Neuronal stem cell (in vitro differentiated cells): ENCODE data around the gene NMD3.
"Not testable (repeated sequence)": the region's sequence is repeated elsewhere in the genome, so short reads cannot be mapped to it uniquely, and the experiment has no call there.

Experiments used
- DNase-seq: peaks from one replicate; pipeline ENCODE4 v3.0.0-alpha.2; 2013; ENCODE audit warnings: low spot score
- H2AFZ ChIP-seq: one replicate; pipeline ENCODE4 v1.6.1; 2013; ENCODE audit warnings: mild to moderate bottlenecking, low read length, inconsistent platforms
- H2AK5ac ChIP-seq: 2 replicates; pipeline ENCODE4 v1.6.1; 2013; ENCODE audit warnings: low read depth, mild to moderate bottlenecking, inconsistent platforms, low read length, moderate library complexity, mixed read lengths
- H2BK120ac ChIP-seq: 2 replicates; pipeline ENCODE4 v1.6.1; 2013; ENCODE audit warnings: low read depth, mild to moderate bottlenecking, inconsistent platforms, low read length, moderate library complexity, mixed read lengths
- H2BK12ac ChIP-seq: one replicate; pipeline ENCODE4 v1.6.1; 2013; ENCODE audit warnings: low read length, inconsistent platforms
- H2BK15ac ChIP-seq: 2 replicates; pipeline ENCODE4 v1.6.1; 2013; ENCODE audit warnings: mild to moderate bottlenecking, low read length, inconsistent platforms, mixed read lengths
- H2BK5ac ChIP-seq: one replicate; pipeline ENCODE4 v1.6.1; 2013; ENCODE audit warnings: inconsistent platforms, mild to moderate bottlenecking, low read length, moderate library complexity
- H3K14ac ChIP-seq: one replicate; pipeline ENCODE4 v1.6.1; 2013; ENCODE audit warnings: low read length, inconsistent platforms
- H3K18ac ChIP-seq: 2 replicates; pipeline ENCODE4 v1.6.1; 2013; ENCODE audit warnings: low read length, inconsistent platforms
- H3K23ac ChIP-seq: 2 replicates; pipeline ENCODE4 v1.6.1; 2013; ENCODE audit warnings: low read depth, mild to moderate bottlenecking, mixed read lengths, low read length, inconsistent platforms; ENCODE audit not compliant: poor library complexity
- H3K27ac ChIP-seq: replicated peaks from 3 replicates; pipeline ENCODE4 v1.5.1; 2013; ENCODE audit warnings: low read length, inconsistent platforms
- H3K27me3 ChIP-seq, 3 experiments: 2 replicates each; pipeline ENCODE4 v1.6.1; 2013; ENCODE audit warnings: low read length in 3 of 3, mild to moderate bottlenecking in 2 of 3, inconsistent platforms in 1 of 3, low read depth in 1 of 3, mixed read lengths in 1 of 3, moderate library complexity in 1 of 3; ENCODE audit not compliant: control insufficient read depth in 3 of 3, insufficient read depth in 3 of 3
- H3K36me3 ChIP-seq, 2 donors: replicated peaks in 1 of 2; 2 replicates each; pipeline ENCODE4 v1.6.1; 2013; ENCODE audit warnings: low read length in 2 of 2; ENCODE audit not compliant: control insufficient read depth in 2 of 2, insufficient read depth in 2 of 2
- H3K4ac ChIP-seq: 2 replicates; pipeline ENCODE4 v1.6.1; 2013; ENCODE audit warnings: inconsistent platforms, mild to moderate bottlenecking, low read length, moderate library complexity
- H3K4me1 ChIP-seq, 2 donors: 1 replicate in 1 of 2; 2 replicates in 1 of 2; pipeline ENCODE4 v1.6.1; 2013; ENCODE audit warnings: low read length in 2 of 2, low read depth in 1 of 2; ENCODE audit not compliant: control insufficient read depth in 2 of 2, insufficient read depth in 1 of 2
- H3K4me2 ChIP-seq: one replicate; pipeline ENCODE4 v1.6.1; 2013; ENCODE audit warnings: mild to moderate bottlenecking, low read length, inconsistent platforms; ENCODE audit not compliant: insufficient read depth, poor library complexity, severe bottlenecking
- H3K4me3 ChIP-seq, 2 donors: 2 replicates each; pipeline ENCODE4 v1.5.1; 2013; ENCODE audit warnings: low read length in 2 of 2, mild to moderate bottlenecking in 2 of 2, inconsistent platforms in 1 of 2, moderate library complexity in 1 of 2
- H3K79me1 ChIP-seq: one replicate; pipeline ENCODE4 v1.6.1; 2013; ENCODE audit warnings: low read depth, mild to moderate bottlenecking, inconsistent platforms, low read length, moderate library complexity
- H3K9ac ChIP-seq: one replicate; pipeline ENCODE4 v1.6.1; 2013; ENCODE audit warnings: mild to moderate bottlenecking, low read depth, low read length, inconsistent platforms; ENCODE audit not compliant: poor library complexity
- H3K9me3 ChIP-seq, 2 donors: replicated peaks in 1 of 2; 2 replicates each; pipeline versions ENCODE3 to v1.6.1; 2013; ENCODE audit warnings: low read length in 2 of 2, mild to moderate bottlenecking in 2 of 2, inconsistent platforms in 1 of 2, low read depth in 1 of 2, mixed read lengths in 1 of 2, moderate library complexity in 1 of 2; ENCODE audit not compliant: control insufficient read depth in 2 of 2, insufficient read depth in 1 of 2
- H4K8ac ChIP-seq: one replicate; pipeline ENCODE4 v1.6.1; 2013; ENCODE audit warnings: low read depth, mild to moderate bottlenecking, inconsistent platforms, low read length, moderate library complexity
- H4K91ac ChIP-seq: one replicate; pipeline ENCODE4 v1.6.1; 2013; ENCODE audit warnings: low read length, low read depth, mild to moderate bottlenecking, inconsistent platforms; ENCODE audit not compliant: poor library complexity
- WGBS, 2 donors: extraction: QIAGEN DNeasy Blood & Tissue Kit; methylation state at CpG; one replicate each; pipeline ENCODE4 v1.1.7; 2013; ENCODE audit warnings: missing lambda C conversion rate in 2 of 2, mixed read lengths in 1 of 2; ENCODE audit not compliant: insufficient read length in 2 of 2, insufficient replicate concordance in 1 of 2; ENCODE audit errors: extremely low coverage in 2 of 2; 5-methylcytosine and 5-hydroxymethylcytosine counted together

Gene NMD3

DNA sequence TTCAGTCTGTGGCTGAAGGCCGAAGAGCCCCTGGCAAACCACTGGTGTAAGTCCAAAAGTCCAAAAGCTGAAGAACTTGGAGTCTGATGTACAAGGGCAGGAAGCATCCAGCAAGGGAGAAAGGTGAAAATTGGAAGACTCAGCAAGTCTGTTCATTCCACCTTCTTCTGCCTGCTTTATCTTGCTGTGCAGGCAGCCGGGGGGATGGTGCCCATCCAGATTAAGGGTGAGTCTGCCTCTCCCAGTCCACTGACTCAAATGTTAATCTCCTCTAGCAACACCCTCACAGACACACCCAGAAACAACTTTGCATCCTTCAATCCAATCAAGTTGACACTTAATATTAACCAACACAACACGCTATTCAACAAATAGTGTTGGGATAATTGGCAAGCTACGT, 61.3 kb downstream of the NMD3 start:
- H3K4ac ChIP-seq, H3K23ac ChIP-seq, H4K8ac ChIP-seq, H3K4me2 ChIP-seq, H2BK120ac ChIP-seq, DNase-seq, H3K36me3 ChIP-seq, H3K18ac ChIP-seq, H2BK15ac ChIP-seq, H3K27ac ChIP-seq, H3K9ac ChIP-seq, H4K91ac ChIP-seq, H3K4me3 ChIP-seq, H2BK12ac ChIP-seq, H2BK5ac ChIP-seq, H2AK5ac ChIP-seq, H3K79me1 ChIP-seq, H3K14ac ChIP-seq, H3K4me1 ChIP-seq, H3K27me3 ChIP-seq, H2AFZ ChIP-seq: not testable (repeated sequence)
- peaks cover 0 to 16% of the 10 kb centered on the region in 2 donors for H3K9me3 ChIP-seq
- no CpG with 5 or more reads among the region's 4 CpGs for WGBS, 2 donors

DNA sequence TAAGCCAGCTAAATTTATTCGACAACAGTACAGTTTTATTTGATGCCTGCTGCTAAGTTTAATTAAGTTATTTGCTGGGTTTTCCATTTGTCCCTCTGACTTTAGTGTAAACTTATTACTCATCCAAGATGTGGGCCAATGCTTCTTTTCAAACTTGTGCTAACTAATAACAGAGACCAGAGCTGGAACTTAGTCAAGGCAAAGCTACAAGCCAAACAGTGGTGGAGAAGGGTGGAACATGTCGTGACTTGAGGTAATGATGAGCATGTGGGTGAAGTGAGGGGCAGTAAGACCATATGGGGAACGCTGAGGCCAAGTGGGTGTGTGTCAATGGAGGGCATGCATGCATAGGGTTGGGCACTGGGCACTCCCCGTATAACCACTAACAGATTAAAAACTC, 63.9 kb downstream of the NMD3 start:
- no peak overlapping the region for H4K91ac ChIP-seq
- H2AFZ ChIP-seq = no peak overlapping the region
- H3K36me3 ChIP-seq = no peaks in the 10 kb centered on the region
- H3K4ac ChIP-seq = no peak overlapping the region
- H3K27ac ChIP-seq = no peak overlapping the region
- H3K79me1 ChIP-seq = no peaks in the 10 kb centered on the region
- H3K23ac ChIP-seq = no peak overlapping the region
- no peak overlapping the region for H3K4me2 ChIP-seq
- no peaks in the 10 kb centered on the region for H3K4me1 ChIP-seq
- H3K27me3 ChIP-seq = no peaks in the 10 kb centered on the region
- no peak overlapping the region for H3K4me3 ChIP-seq
- no peak overlapping the region for H2AK5ac ChIP-seq
- H3K9me3 ChIP-seq = no peaks in the 10 kb centered on the region
- H2BK5ac ChIP-seq = no peak overlapping the region
- no peak overlapping the region for H2BK120ac ChIP-seq
- H3K9ac ChIP-seq = no peak overlapping the region
- no CpG with 5 or more reads among the region's 4 CpGs for WGBS, 2 donors
- no peak for DNase-seq
- no peak overlapping the region for H4K8ac ChIP-seq
- H2BK15ac ChIP-seq = no peak overlapping the region
- no peak overlapping the region for H3K18ac ChIP-seq
- no peak overlapping the region for H2BK12ac ChIP-seq
- no peak overlapping the region for H3K14ac ChIP-seq

DNA sequence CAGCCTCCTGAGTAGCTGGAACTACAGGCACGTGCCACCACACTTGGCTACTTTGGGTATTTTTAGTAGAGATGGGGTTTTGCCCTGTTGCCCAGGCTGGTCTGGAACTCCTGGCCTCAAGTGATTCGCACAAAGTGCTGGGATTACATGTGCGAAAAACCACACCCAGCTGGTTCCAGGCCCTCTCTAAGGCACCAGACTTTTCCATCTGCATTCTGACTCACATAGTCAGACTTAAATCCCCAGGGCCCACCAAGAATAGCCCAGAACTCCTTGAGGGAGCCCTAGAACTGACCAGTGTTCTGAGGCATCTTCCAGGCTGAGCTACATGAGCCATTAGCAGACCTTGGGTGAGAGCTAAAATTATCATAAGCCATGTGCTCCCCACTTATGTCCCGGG, 68.1 kb downstream of the NMD3 start:
- no peak overlapping the region for H3K18ac ChIP-seq
- H2AK5ac ChIP-seq = no peak overlapping the region
- no CpG with 5 or more reads among the region's 4 CpGs for WGBS, 2 donors
- no peaks in the 10 kb centered on the region for H3K4me1 ChIP-seq
- no peak overlapping the region for H2BK15ac ChIP-seq
- H3K23ac ChIP-seq = no peak overlapping the region
- H4K8ac ChIP-seq = no peak overlapping the region
- no peak overlapping the region for H3K9ac ChIP-seq
- H2BK5ac ChIP-seq = no peak overlapping the region
- no peaks in the 10 kb centered on the region for H3K36me3 ChIP-seq
- no peak overlapping the region for H3K4ac ChIP-seq
- H3K14ac ChIP-seq = no peak overlapping the region
- no peak overlapping the region for H2BK12ac ChIP-seq
- H3K4me3 ChIP-seq = no peak overlapping the region
- H3K4me2 ChIP-seq = no peak overlapping the region
- H4K91ac ChIP-seq = no peak overlapping the region
- no peaks in the 10 kb centered on the region for H3K9me3 ChIP-seq
- H3K27me3 ChIP-seq = no peaks in the 10 kb centered on the region
- H2AFZ ChIP-seq = no peak overlapping the region
- H2BK120ac ChIP-seq = no peak overlapping the region
- no peaks in the 10 kb centered on the region for H3K79me1 ChIP-seq
- no peak overlapping the region for H3K27ac ChIP-seq
- no peak for DNase-seq

DNA sequence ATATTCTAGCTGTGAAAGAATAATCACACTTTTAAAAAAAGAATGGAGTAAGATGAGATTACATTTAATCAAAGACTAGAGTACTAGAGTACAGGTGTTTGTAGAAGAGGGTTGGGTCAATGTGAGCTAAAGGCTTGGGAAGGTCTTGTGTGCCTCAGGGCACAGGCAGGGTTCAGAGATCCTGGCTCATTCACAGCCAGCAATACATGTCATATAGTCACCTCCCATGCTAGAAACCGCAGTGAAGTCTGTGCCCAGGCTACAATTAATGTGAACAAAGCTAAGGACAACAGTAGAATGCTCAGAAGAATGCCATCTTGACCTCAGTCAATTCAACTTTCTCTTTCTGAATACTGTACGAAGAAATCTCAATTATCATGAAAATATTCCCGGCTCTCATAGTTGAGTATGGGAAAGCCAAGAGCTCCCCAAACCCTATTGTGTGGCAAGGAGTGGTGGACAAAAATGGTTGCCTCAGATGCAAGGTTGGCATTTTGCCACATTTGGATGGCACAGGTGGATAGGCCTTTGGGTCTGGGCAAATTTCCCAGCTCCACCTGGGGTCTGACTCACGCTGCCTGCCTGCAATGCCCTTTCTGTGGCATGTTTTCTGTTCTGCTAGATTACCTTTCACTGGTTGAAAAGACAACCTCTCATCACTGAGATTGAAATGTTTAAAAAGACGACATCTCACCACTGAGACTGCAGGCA, 70.2 kb downstream of the NMD3 start:
- Histone ChIP-seq H3K9ac (no peak overlapping the region), H4K91ac (no peak overlapping the region), H3K4me2 (no peak overlapping the region), H2AFZ (no peak overlapping the region), H3K4ac (no peak overlapping the region), H3K4me3 (no peak overlapping the region), H3K9me3 (no peaks in the 10 kb centered on the region), H3K4me1 (no peaks in the 10 kb centered on the region), H2BK12ac (no peak overlapping the region), H3K36me3 (no peaks in the 10 kb centered on the region), H3K18ac (no peak overlapping the region), H2BK5ac (no peak overlapping the region), H3K23ac (no peak overlapping the region), H2AK5ac (no peak overlapping the region), H4K8ac (peak overlapping the region; percentile 43), H3K14ac (no peak overlapping the region), H2BK120ac (no peak overlapping the region), H3K27ac (no peak overlapping the region), H3K27me3 (no peaks in the 10 kb centered on the region), H2BK15ac (no peak overlapping the region), H3K79me1 (no peaks in the 10 kb centered on the region)
- no peak for DNase-seq
- no CpG with 5 or more reads among the region's 5 CpGs for WGBS, 2 donors
